Posterior vena cava (tissue), 2 donors: Measurements from ENCODE around the gene TMEM184A. TPM values are rescaled to one million over a fixed set of nuclear protein-coding genes. Genes with fewer than 3 reads are reported as not detected.

Experiments
- DNase-seq: peaks from one replicate; pipeline ENCODE4 v3.0.0-alpha.2; 2020; ENCODE audit warnings: low spot score
- intact Hi-C, 2 donors: fragments of 100-400 bp; cut with DNase I; formaldehyde crosslinking; loops; one replicate each; pipeline versions ENCODE4 v1.14.1 to v1.14.2; 2022 to 2023
- total RNA-seq, 2 donors: library from RNA; stranded (reverse); fragmentation: NEBNext Ultra II Directional; extraction: Animal tissue kit (Norgen Biotek cat#: 25700); gene quantifications; one replicate each; pipeline ENCODE4 v1.2.1, GENCODE V29; 2021
- donor health status: DM: yes; HTN: yes; CAD: no.
- donor health status: DM: yes; HTN: yes; CAD: no.

TMEM184A gene
- total RNA-seq, 2 donors from 2014 or later = not detected

DNA sequence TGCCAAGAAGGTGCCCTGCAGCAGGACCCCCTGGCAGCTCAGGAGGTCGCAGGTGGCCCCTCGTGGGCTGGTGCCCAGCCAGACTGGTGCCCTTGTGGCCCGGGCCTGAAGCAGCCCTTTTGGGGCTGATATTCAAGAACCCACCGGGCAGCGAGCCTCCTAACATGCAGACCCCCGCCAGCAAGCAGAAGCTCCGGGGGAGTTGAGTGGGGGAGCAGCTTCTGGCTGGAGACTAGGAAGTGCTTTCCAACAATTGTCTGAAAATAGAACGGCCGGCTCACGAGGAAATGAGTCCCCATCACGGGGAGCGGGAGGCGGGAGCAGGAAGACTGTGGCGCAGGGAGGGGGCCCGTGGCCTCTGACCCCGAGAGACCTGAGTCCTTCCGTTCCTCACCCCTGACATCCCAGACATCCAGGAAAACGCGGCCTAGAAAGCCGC, 42.3 kb downstream of the TMEM184A start:
- intact Hi-C loops = no loop called here

DNA sequence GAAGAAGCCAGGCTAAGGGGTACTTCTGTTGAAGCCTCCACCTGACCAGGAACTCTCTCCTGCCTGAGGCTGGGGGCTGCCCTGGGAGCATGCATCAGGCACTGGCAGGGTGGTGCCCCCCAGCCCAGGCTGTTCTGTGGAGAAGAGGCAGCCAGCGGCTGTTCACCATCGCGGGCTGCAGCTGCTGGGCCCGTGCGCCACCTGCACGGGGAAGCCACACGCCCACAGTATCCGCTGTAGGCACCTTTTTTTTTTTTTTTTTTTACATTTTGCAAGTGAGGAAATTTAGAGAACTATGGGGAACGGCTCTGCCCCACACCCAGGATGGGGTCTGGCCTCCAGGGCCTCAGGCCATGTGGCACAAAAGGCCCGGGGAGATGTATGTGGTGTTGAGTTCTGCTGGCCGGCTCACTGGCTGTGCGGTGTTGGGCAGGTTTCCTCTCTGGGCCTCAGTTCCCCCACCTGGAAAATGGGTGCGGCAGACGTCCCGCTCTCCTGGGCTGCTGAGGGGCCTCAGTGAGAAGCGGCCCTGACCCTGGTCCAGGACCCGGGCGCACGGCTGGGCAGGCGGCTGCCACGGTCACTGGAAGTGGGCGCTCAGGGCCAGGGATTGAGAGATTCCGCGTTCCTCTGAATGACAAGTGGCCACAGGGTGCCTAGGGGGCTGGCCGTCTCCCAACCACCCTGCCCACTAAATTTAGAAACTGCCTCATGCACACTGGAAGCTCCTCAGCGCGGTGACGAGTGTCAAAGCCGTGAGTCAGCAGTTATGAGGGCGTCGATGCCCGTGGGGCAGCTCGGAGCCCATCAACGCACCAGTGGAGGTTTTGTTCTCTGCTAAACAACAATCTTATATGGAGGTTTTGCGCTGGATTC, 43.0 kb downstream of the TMEM184A start:
- DNase-seq = peak; percentile 93
- intact Hi-C loops = no loop called here

More for the DNA sequence above, 42.3 kb downstream of the TMEM184A start:
- peak; percentile 87 for DNase-seq

DNA sequence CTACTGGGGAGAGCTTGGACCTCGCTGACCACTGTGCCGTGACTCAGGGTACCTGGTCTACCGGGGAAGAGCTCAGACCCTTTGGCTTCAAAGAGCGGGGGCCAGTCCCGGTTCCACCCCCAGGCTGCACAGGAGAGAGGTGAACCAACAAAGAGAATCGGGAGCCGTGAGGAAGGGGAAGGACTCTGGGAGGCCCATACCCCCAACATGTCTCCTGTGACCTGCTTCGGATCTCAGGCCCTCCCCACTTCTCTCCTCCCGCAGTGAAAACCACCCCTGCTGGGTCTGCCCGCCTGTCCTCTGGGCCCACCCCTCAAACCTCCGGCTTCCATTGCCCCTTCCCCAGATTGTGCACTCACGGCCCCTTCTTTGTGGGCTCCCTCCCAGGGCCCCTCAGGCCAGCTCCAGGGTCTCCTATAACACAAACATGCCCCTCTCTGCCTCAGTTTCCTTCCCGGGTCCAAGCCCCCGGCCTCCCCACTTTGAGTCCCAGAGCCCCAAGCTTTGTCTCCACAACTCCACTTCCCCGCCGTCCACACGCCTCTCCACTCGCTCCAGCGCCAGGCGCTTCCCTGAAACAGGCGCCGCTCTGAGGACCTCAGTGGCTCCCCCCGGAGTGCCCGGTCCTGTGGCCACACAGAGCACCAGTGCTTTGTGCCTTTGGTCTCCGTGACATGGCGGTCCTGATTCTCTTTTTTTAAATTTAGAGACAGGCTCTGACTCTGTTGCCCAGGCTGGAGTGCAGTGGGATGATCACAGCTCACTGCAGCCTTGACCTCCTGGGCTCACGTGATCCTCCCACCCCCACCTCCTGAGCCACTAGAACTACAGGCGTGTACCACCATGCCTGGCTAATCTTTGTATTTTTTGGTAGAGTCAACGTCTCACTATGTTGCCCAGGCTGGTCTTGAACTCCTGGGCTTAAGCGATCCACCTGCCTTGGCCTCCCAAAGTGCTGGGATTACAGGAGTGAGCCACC, 44.3 kb downstream of the TMEM184A start:
- intact Hi-C loops = no loop called here
- DNase-seq = no peak

DNA sequence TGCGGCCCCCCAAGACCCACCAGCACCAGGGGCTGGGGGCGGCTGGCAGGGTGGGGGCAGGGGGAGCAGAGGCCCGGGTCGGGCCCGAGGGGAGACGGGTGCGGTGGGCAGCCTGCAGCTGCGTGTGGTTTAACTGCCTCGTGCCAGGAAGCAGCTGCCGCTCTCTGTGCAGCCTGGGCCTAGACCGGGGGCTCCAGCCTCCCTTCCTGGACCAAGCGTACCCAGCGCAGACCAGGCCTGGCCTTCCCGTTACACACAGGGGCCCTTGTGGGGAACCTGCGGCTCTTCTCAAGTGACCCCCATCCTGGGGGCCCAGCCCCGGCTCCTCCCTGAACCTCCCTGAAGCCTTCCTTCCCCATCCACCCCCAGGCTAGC, 45.2 kb downstream of the TMEM184A start:
- intact Hi-C loops = no loop called here
- no peak for DNase-seq

- intact Hi-C loops = no loop called here
- no peak for DNase-seq
These were observed 46.8 kb downstream of the TMEM184A start for GRCh38 chr7:1509226-1509625.

DNA sequence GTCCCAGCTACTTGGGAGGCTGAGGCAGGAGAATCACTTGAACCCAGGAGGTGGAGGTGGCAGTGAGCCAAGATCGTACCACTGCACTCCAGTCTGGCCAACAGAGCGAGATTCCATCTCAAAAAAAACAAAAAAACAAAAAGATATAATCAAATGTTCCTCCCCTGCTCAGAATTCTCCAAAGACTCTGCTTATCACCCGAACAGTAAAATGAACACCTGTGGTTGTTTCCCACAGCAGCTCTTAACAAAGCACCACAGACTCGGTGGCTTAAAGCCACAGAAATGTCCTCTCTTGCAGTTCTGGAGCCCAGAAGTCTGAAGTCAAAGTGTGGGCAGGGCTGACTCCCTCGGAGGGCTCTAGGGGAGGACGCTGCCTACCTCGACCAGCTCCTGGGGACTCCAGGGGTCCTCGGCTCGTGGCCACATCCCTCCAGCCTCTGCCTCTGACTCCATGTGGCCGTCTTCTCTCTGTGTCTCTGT, 47.7 kb downstream of the TMEM184A start:
- intact Hi-C loops = no loop called here

GRCh38 chr7:1505731-1506550, 50.1 kb downstream of the TMEM184A start:
- intact Hi-C loops = no loop called here
- DNase-seq = no peak

More for the DNA sequence above, 47.7 kb downstream of the TMEM184A start:
- no peak for DNase-seq

GRCh38 chr7:1503816-1504775, 51.9 kb downstream of the TMEM184A start, which contains the start of gene INTS1:
Gene INTS1, minus strand, starts transcription at chr7:1504389. Its CDS starts 429 bp downstream, at chr7:1503960.
- intact Hi-C loops = no loop called here

GRCh38 chr7:1503390-1503789, 52.6 kb downstream of the TMEM184A start:
- intact Hi-C loops = no loop called here
- DNase-seq = no peak

More at GRCh38 chr7:1503816-1504775, 51.9 kb downstream of the TMEM184A start, which contains the start of gene INTS1:
- DNase-seq = peak; percentile 97

GRCh38 chr7:1502845-1503244, 53.2 kb downstream of the TMEM184A start:
- no peak for DNase-seq

GRCh38 chr7:1501487-1502270, 54.3 kb downstream of the TMEM184A start:
- DNase-seq = no peak
- intact Hi-C loops = no loop called here

More at GRCh38 chr7:1502845-1503244, 53.2 kb downstream of the TMEM184A start:
- intact Hi-C loops = no loop called here

- intact Hi-C loops = no loop called here
- DNase-seq = no peak
These were observed 55.8 kb downstream of the TMEM184A start for GRCh38 chr7:1500064-1500807.

GRCh38 chr7:1499367-1500029, 56.5 kb downstream of the TMEM184A start:
- no peak for DNase-seq
- intact Hi-C loops = no loop called here

- intact Hi-C loops = no loop called here
- no peak for DNase-seq
These were observed 57.4 kb downstream of the TMEM184A start for GRCh38 chr7:1498370-1499305.
